Type B pancreatic cell (in vitro differentiated cells): ENCODE measurements around the gene BBIP1. TPM values are rescaled to one million over a fixed set of nuclear protein-coding genes. Genes with fewer than 3 reads are reported as not detected.

Source experiments
- DNase-seq: peaks from one replicate; pipeline ENCODE4 v3.0.0; 2021; ENCODE audit warnings: mixed read lengths; ENCODE audit not compliant: unreplicated experiment; ENCODE audit errors: extremely low spot score
- H3K27ac Mint-ChIP-seq: 2 replicates; pipeline ENCODE4 v1.8.0; 2021; ENCODE audit warnings: mild to moderate bottlenecking, mixed read lengths
- H3K27me3 Mint-ChIP-seq: 2 replicates; pipeline ENCODE4 v1.8.0; 2021; ENCODE audit warnings: mixed read lengths
- H3K36me3 Mint-ChIP-seq: 2 replicates; pipeline ENCODE4 v1.8.0; 2021; ENCODE audit warnings: mixed read lengths
- H3K4me1 Mint-ChIP-seq: one replicate; pipeline ENCODE4 v1.8.0; 2021; ENCODE audit warnings: mixed read lengths; ENCODE audit not compliant: unreplicated experiment
- H3K4me3 Mint-ChIP-seq: 2 replicates; pipeline ENCODE4 v1.8.0; 2021; ENCODE audit warnings: mild to moderate bottlenecking, mixed read lengths
- H3K9me3 Mint-ChIP-seq: 2 replicates; pipeline ENCODE4 v1.8.0; 2021; ENCODE audit warnings: mixed read lengths
- CTCF ChIP-seq: fragments of 200-600 bp; sonication (generic); conservative IDR thresholded peaks from 2 replicates; pipeline ENCODE4 v1.5.0; 2021; ENCODE audit warnings: antibody characterized with exemption, mild to moderate bottlenecking
- total RNA-seq: library from RNA; stranded (reverse); gene quantifications from 2 replicates; pipeline ENCODE4 v1.2.1, GENCODE V29; 2021; ENCODE audit warnings: low replicate concordance

The BBIP1 gene
- total RNA-seq, 1 donor from 2014 or later: 24.8 TPM

DNA sequence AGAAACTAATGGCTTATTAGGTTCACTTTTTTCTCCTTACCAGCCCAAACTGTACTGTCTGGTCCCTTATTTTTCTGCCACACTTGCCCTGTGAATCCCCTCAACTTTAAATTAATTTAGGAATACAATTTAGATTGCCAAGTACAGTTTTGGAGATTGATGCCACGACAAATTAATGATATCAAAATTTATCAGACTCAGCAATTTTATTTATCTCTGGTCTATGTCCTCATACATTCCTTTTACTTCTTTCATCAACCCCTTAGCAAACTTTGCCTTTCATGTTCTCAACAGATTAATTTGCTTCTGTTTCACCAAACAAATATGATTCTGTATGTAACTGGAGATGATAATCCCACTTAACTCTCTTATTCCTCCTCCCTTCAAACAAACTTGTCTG, 38.6 kb upstream of the BBIP1 start:
- peaks cover 8% of the 10 kb centered on the region for H3K4me1 Mint-ChIP-seq
- H3K27ac Mint-ChIP-seq: no peak overlapping the region
- H3K4me3 Mint-ChIP-seq: no peak overlapping the region
- peaks cover 13% of the 10 kb centered on the region for H3K36me3 Mint-ChIP-seq
- no peak for DNase-seq
- no peaks in the 10 kb centered on the region for H3K27me3 Mint-ChIP-seq
- peaks cover 5% of the 10 kb centered on the region for H3K9me3 Mint-ChIP-seq
- TF ChIP-seq CTCF: no peak

- H3K9me3 Mint-ChIP-seq: peaks cover 19% of the 10 kb centered on the region
- H3K27me3 Mint-ChIP-seq: no peaks in the 10 kb centered on the region
- H3K4me3 Mint-ChIP-seq: no peak overlapping the region
- H3K4me1 Mint-ChIP-seq: no peaks in the 10 kb centered on the region
- no peak overlapping the region for H3K27ac Mint-ChIP-seq
- peaks cover 52% of the 10 kb centered on the region for H3K36me3 Mint-ChIP-seq
- no peak for DNase-seq
- no peak for TF ChIP-seq CTCF
Observed at GRCh38 chr10:110951381-110951780, 32.4 kb upstream of the BBIP1 start.

DNA sequence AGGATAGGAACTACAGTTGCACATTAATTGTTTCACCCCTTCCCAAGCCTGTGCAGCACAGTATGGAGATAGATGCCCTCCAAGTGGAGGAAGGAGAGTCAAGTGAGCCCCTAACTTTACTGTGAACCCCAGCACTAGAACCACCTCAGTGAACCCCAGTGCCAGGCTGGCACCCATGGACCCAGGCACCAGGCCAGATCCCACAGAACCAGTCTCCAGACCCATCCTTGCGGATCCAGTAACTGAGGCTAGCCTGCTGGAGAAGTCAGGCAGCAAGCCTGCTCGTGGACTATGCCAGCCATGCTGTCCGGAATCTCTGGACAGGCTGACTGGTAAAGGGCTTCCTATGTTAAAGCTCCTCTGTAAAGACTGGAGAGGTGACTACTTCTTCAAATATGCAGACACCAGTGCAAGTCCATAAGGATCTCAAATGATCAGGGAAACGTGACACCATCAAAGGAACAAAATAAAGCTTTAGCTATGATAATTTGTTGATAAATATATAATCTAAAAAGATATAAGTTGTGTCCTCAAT, 28.1 kb upstream of the BBIP1 start:
- H3K27me3 Mint-ChIP-seq: no peaks in the 10 kb centered on the region
- peaks cover 9% of the 10 kb centered on the region for H3K4me1 Mint-ChIP-seq
- no peak overlapping the region for H3K27ac Mint-ChIP-seq
- no peak overlapping the region for H3K4me3 Mint-ChIP-seq
- DNase-seq: no peak
- H3K9me3 Mint-ChIP-seq: peaks cover 26% of the 10 kb centered on the region
- TF ChIP-seq CTCF: no peak
- H3K36me3 Mint-ChIP-seq: peaks cover 64% of the 10 kb centered on the region

- Mint-ChIP-seq H3K9me3 (peaks cover 26% of the 10 kb centered on the region), H3K4me3 (no peak overlapping the region), H3K4me1 (peaks cover 9% of the 10 kb centered on the region), H3K27me3 (no peaks in the 10 kb centered on the region), H3K36me3 (peaks cover 63% of the 10 kb centered on the region), H3K27ac (no peak overlapping the region)
- DNase-seq: no peak
- TF ChIP-seq CTCF: no peak
Observed at GRCh38 chr10:110946496-110946895, 27.5 kb upstream of the BBIP1 start.

- Mint-ChIP-seq H3K4me3 (no peak overlapping the region), H3K27ac (no peak overlapping the region), H3K27me3 (no peaks in the 10 kb centered on the region), H3K4me1 (peaks cover 9% of the 10 kb centered on the region), H3K9me3 (peaks cover 21% of the 10 kb centered on the region), H3K36me3 (peaks cover 57% of the 10 kb centered on the region)
- TF ChIP-seq CTCF: no peak
- DNase-seq: no peak
Observed at GRCh38 chr10:110944792-110945396, 25.9 kb upstream of the BBIP1 start.

DNA sequence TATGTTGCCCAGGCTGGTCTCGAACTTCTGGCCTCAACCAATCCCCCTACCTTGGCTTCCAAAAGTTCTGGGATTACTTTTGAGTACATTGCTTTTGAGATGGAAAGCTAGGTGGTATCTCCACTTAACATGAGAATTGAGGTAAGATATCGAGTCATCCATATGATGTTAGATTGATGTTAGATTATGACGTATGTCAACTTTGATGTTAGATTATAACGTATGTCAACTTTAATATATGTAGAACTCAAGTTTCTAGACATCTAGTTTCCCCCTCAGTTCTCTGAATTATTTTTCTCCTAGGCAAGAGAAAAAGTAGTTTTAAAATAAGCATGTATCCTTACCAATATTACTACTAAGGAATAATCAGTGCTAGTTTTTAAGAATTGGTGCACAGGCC, 20.4 kb upstream of the BBIP1 start:
- Mint-ChIP-seq H3K27me3 (no peaks in the 10 kb centered on the region), H3K4me1 (no peaks in the 10 kb centered on the region), H3K4me3 (no peak overlapping the region), H3K9me3 (peaks cover 11% of the 10 kb centered on the region), H3K36me3 (peaks cover 35% of the 10 kb centered on the region), H3K27ac (no peak overlapping the region)
- TF ChIP-seq CTCF: no peak
- no peak for DNase-seq
